AG04449 (cell line): ENCODE results near the gene BICD2.

Source experiments
- CTCF ChIA-PET: fragments of 350-600 bp; formaldehyde crosslinking; extraction: SDS; loops from one replicate; lab custom pipeline; 2021; ENCODE audit warnings: antibody characterized with exemption; lab: Yijun Ruan, JAX
- POLR2A ChIA-PET: fragments of 400-600, 350-600 bp; formaldehyde crosslinking; extraction: SDS; loops from one replicate; lab custom pipeline; 2020; ENCODE audit warnings: antibody characterized with exemption, inconsistent platforms; lab: Yijun Ruan, JAX
- DNase-seq: peaks from one replicate; pipeline ENCODE4 v3.0.0-alpha.2; 2010; ENCODE audit warnings: low read depth, low spot score
- H3K4me3 ChIP-seq: 2 replicates; pipeline ENCODE4 v1.5.1; 2011; ENCODE audit warnings: low read depth, mild to moderate bottlenecking, control low read depth, low read length
- TF ChIP-seq, protein P1 (sequence below): IDR thresholded peaks from one replicate; pipeline ENCODE4 v1.5.1; 2011; ENCODE audit warnings: mild to moderate bottlenecking, moderate library complexity, low read length, control low read depth, inconsistent platforms; ENCODE audit not compliant: insufficient read depth; ENCODE audit errors: missing control alignments

Gene BICD2

GRCh38 chr9:92761686-92762085, 2.9 kb downstream of the BICD2 start:
- H3K4me3 ChIP-seq: no peak overlapping the region
- CTCF ChIA-PET: no interaction called here
- no peak for DNase-seq
- POLR2A ChIA-PET: no interaction called here
- TF ChIP-seq, protein P1, sequence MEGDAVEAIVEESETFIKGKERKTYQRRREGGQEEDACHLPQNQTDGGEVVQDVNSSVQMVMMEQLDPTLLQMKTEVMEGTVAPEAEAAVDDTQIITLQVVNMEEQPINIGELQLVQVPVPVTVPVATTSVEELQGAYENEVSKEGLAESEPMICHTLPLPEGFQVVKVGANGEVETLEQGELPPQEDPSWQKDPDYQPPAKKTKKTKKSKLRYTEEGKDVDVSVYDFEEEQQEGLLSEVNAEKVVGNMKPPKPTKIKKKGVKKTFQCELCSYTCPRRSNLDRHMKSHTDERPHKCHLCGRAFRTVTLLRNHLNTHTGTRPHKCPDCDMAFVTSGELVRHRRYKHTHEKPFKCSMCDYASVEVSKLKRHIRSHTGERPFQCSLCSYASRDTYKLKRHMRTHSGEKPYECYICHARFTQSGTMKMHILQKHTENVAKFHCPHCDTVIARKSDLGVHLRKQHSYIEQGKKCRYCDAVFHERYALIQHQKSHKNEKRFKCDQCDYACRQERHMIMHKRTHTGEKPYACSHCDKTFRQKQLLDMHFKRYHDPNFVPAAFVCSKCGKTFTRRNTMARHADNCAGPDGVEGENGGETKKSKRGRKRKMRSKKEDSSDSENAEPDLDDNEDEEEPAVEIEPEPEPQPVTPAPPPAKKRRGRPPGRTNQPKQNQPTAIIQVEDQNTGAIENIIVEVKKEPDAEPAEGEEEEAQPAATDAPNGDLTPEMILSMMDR: no peak

DNA sequence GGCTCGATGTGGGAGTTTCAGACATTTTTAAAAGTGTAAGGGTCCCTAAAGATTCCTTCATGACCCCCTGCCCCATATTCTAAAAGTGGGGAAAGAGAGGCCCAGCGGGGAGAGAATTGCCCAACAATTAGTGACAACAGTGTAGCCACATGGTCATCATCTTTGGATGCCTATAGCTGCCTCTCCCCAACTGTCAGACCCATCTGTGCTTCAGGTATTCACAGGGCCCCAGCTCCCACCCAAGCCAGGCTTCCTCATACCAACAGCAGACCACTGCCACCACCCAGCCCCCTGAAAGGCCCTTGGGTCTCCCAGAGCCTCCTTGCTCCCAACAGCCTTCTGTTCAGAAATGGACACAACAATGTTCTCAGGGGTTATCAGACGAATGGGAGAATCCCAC, 4.1 kb downstream of the BICD2 start:
- ChIA-PET POLR2A (no interaction called here), CTCF (no interaction called here)
- TF ChIP-seq, protein P1: no peak
- H3K4me3 ChIP-seq: no peak overlapping the region
- no peak for DNase-seq

- ChIA-PET CTCF (no interaction called here), POLR2A (no interaction called here)
- TF ChIP-seq, protein P1: no peak
- no peak overlapping the region for H3K4me3 ChIP-seq
- DNase-seq: no peak
Observed at GRCh38 chr9:92760070-92760469, 4.6 kb downstream of the BICD2 start.

- no peak for DNase-seq
- POLR2A ChIA-PET: no interaction called here
- TF ChIP-seq, protein P1: no peak
- H3K4me3 ChIP-seq: no peak overlapping the region
- CTCF ChIA-PET: no interaction called here
Observed at GRCh38 chr9:92759446-92759845, 5.2 kb downstream of the BICD2 start.

DNA sequence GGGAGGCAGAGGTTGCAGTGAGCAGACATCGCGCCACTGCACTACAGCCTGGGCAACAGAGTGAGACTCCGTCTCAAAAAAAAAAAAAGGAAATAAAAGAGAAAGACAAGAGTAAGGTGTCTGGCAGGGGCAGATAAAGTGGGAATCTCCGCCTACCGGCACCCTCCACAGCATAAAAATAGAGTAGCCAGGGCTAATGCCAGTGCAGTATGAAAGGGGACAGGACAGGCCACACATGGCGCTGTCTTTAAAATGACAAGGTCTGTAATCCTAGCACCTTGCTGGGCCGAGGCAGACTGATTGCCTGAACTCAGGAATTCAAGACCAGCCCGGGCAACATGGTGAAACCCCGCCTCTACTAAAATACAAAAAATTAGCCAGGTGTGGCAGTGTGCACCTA, 7.8 kb downstream of the BICD2 start:
- TF ChIP-seq, protein P1: no peak
- ChIA-PET CTCF (interaction anchor here (0.9 kb wide), 1 partner anchor 14 kb away, joined by 3 read pairs; no protein-coding TSS in a partner anchor), POLR2A (no interaction called here)
- no peak for DNase-seq
- no peak overlapping the region for H3K4me3 ChIP-seq

GRCh38 chr9:92754091-92754745, 10.4 kb downstream of the BICD2 start:
- no peak for DNase-seq

More at GRCh38 chr9:92754091-92754745, 10.4 kb downstream of the BICD2 start:
- ChIA-PET POLR2A (no interaction called here), CTCF (interaction anchor here (1.0 kb wide), 1 partner anchor 37 kb away, joined by 3 read pairs; no protein-coding TSS in a partner anchor)
- H3K4me3 ChIP-seq: no peak overlapping the region
- TF ChIP-seq, protein P1: no peak
